GM19395 (cell line): Measurements from ENCODE around the gene DOK1.

Source experiments
- ATAC-seq: cut with Tn5 transposase; IDR thresholded peaks from one replicate; pipeline ENCODE4 v1.9.1; 2021; ENCODE audit warnings: mild to moderate bottlenecking, moderate library complexity; ENCODE audit not compliant: unreplicated experiment

DOK1 gene

GRCh38 chr2:74597410-74597809, 42.9 kb downstream of the DOK1 start:
- no peak for ATAC-seq

GRCh38 chr2:74599676-74600075, 45.2 kb downstream of the DOK1 start:
- no peak for ATAC-seq

DNA sequence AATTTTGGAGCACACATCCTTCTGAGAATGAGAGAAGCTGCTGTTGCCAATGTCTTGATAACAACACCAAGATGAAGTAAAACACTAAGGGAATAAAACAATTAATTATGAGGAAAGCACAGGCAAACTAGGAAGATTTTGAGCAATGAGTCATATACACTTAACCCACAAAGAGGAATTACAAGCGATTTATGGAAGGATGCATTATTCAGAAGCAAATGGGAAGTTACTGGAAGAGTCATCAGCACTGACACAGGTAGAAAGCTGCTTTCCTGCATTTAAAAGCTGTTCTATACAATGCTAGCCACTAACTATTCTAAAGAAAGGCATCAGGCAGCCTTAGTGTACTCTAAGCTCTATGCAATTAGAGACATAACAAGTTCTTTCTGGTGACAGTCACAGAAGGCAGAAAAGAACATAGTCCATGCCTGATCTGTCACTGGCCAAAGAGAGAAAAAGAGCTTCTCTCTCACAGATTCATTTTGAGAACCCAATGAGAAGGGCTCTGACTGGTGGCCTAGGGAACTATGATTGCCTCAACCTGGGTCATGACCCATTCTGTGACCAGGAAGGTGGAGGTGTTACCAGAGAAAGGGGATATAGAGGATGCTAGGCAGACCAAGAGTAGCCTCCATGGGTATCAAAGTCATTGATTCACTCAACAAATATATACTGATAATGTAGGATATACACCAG, 48.2 kb downstream of the DOK1 start:
- ATAC-seq, result no peak

- no peak for ATAC-seq
Observed at GRCh38 chr2:74603282-74604000, 48.9 kb downstream of the DOK1 start.

- no peak for ATAC-seq
Observed at GRCh38 chr2:74606927-74607326, 52.4 kb downstream of the DOK1 start.
